Measurements from ENCODE around the gene PRSS37. TPM values are rescaled to one million over a fixed set of nuclear protein-coding genes. Genes with fewer than 3 reads are reported as not detected.

Gene PRSS37
- total RNA-seq, 1 experiment from 2014 or later, result not detected

DNA sequence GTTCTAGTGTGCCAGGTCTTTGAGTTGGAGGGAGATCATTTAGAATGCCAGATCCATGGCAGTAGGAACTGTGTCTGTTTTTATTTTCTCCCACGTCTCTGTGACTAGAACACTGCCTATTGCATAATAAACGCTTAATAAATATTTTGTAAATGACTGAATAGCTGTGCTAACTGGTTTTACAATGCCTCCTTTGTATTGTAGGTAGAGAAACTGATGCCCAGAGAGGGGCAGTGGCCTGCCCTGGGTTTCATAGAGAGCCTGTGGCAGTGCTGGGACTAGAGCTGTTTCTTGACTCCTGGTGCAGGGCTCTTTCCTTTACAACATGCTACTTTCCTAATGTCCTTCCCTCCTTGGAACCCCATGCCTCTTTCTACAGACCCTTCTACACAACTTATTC lies 48.8 kb downstream of the PRSS37 start:
- DNase-seq (ENCODE audit: unreplicated experiment), result no peak
- intact Hi-C loops (cut with micrococcal nuclease), result no loop called here
- Mint-ChIP-seq H3K9me3 (ENCODE audit: unreplicated experiment) (no peaks in the 10 kb centered on the region), H3K4me1 (ENCODE audit: insufficient read depth, unreplicated experiment) (no peaks in the 10 kb centered on the region), H3K4me3 (ENCODE audit: unreplicated experiment) (no peak overlapping the region), H3K27me3 (ENCODE audit: insufficient read depth, unreplicated experiment) (no peaks in the 10 kb centered on the region), H3K36me3 (ENCODE audit: insufficient read depth, unreplicated experiment) (peaks cover 44% of the 10 kb centered on the region), H3K27ac (ENCODE audit: low read depth, unreplicated experiment) (no peak overlapping the region)
- TF ChIP-seq, protein P1, sequence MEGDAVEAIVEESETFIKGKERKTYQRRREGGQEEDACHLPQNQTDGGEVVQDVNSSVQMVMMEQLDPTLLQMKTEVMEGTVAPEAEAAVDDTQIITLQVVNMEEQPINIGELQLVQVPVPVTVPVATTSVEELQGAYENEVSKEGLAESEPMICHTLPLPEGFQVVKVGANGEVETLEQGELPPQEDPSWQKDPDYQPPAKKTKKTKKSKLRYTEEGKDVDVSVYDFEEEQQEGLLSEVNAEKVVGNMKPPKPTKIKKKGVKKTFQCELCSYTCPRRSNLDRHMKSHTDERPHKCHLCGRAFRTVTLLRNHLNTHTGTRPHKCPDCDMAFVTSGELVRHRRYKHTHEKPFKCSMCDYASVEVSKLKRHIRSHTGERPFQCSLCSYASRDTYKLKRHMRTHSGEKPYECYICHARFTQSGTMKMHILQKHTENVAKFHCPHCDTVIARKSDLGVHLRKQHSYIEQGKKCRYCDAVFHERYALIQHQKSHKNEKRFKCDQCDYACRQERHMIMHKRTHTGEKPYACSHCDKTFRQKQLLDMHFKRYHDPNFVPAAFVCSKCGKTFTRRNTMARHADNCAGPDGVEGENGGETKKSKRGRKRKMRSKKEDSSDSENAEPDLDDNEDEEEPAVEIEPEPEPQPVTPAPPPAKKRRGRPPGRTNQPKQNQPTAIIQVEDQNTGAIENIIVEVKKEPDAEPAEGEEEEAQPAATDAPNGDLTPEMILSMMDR (IDR thresholded peaks at IDR 0.05; ENCODE audit: unreplicated experiment), result no peak
- no TSS peak for BruUV-seq (replicated peaks)
- CTCF ChIA-PET, result no interaction called here
- POLR2A ChIA-PET, result interaction anchor here (0.6 kb wide), 1 partner anchor 13 kb away, joined by 3 read pairs; no protein-coding TSS in a partner anchor

DNA sequence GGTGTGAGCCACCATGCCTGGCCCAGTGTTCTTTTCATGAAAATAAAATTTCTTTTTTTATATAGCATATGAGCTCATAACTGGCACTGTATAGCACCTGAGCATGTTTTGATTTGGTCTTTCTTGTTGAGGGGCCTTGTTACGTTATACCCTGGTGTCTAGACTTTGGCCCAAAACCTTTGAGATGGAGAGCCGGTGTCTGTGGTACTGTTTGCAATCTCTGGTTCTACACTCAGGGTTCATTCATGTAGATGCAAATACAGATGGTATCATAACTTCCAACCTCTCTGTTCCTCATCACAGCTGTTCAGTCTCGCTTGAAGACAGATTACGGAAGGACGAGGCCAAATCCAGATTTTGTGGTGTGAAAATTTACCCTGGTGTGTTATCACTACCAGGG lies 51.4 kb downstream of the PRSS37 start, which contains the start of gene TAS2R5:
Gene TAS2R5 (plus strand): TSS at position 301 of the 400 bp plus-strand sequence. CDS start 145 bp downstream, outside the sequence.
- Mint-ChIP-seq H3K4me1 (ENCODE audit: insufficient read depth, unreplicated experiment) (no peaks in the 10 kb centered on the region), H3K4me3 (ENCODE audit: unreplicated experiment) (no peak within 1 kb of the TSS), H3K36me3 (ENCODE audit: insufficient read depth, unreplicated experiment) (peaks cover 37% of the 10 kb centered on the region), H3K27ac (ENCODE audit: low read depth, unreplicated experiment) (no peak within 1 kb of the TSS), H3K9me3 (ENCODE audit: unreplicated experiment) (no peaks in the 10 kb centered on the region), H3K27me3 (ENCODE audit: insufficient read depth, unreplicated experiment) (no peaks in the 10 kb centered on the region)
- intact Hi-C loops (cut with micrococcal nuclease), result no loop called here
- BruUV-seq (replicated peaks), result no TSS peak
- ChIA-PET POLR2A (no interaction called here), CTCF (interaction anchor here (0.6 to 1.4 kb wide), 3 partner anchors 52 to 561 kb away, joined by 3 to 4 read pairs (median 4); no protein-coding TSS in a partner anchor)
- no peak for DNase-seq (ENCODE audit: unreplicated experiment)
- TF ChIP-seq, protein P1 (IDR thresholded peaks at IDR 0.05; ENCODE audit: unreplicated experiment), result no peak

DNA sequence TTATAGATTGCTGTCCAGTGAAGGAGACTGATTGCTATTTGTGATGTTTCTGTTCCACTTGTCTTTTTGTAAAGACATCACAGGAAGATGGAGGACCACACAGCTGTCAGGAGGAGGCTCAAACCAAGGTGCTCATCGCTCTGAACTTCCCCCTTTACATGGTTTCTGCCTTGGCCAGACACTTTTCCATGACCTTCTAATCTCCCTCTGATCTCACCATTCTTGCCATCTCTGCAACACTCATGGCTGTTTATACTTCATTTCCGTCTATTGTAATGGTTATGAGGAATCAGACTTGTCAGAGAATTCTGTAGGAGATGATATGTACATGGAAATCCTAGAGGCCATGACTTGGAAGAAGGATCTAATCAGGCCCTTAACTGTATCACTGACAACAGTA lies 53.0 kb downstream of the PRSS37 start:
- no peak for DNase-seq (ENCODE audit: unreplicated experiment)
- POLR2A ChIA-PET, result interaction anchor here (1.1 kb wide), 1 partner anchor 9 kb away, joined by 4 read pairs; no protein-coding TSS in a partner anchor
- TF ChIP-seq, protein P1 (IDR thresholded peaks at IDR 0.05; ENCODE audit: unreplicated experiment), result no peak
- Mint-ChIP-seq H3K27ac (ENCODE audit: low read depth, unreplicated experiment) (no peak overlapping the region), H3K4me3 (ENCODE audit: unreplicated experiment) (no peak overlapping the region), H3K4me1 (ENCODE audit: insufficient read depth, unreplicated experiment) (no peaks in the 10 kb centered on the region), H3K27me3 (ENCODE audit: insufficient read depth, unreplicated experiment) (no peaks in the 10 kb centered on the region), H3K9me3 (ENCODE audit: unreplicated experiment) (no peaks in the 10 kb centered on the region), H3K36me3 (ENCODE audit: insufficient read depth, unreplicated experiment) (peaks cover 30% of the 10 kb centered on the region)
- CTCF ChIA-PET, result no interaction called here
- no TSS peak for BruUV-seq (replicated peaks)
- intact Hi-C loops (cut with micrococcal nuclease), result no loop called here

Other genes starting within 250 kb of the PRSS37 start
- 8.4 and 9.3 TPM in 2 replicates for gene DENND11, start 139.3 kb downstream of the PRSS37 start, total RNA-seq (2022)
- gene WEE2, start 133.1 kb downstream of the PRSS37 start, total RNA-seq (2022), result not detected in 2 replicates
- gene SSBP1, start 103.1 kb downstream of the PRSS37 start, total RNA-seq (2022), result 269 and 340 TPM in 2 replicates
- 2.7 and 3.1 TPM in 2 replicates for gene TAS2R3, start 77.4 kb downstream of the PRSS37 start, total RNA-seq (2022)
- 2.5 and 3.5 TPM in 2 replicates for gene TAS2R4, start 64.8 kb downstream of the PRSS37 start, total RNA-seq (2022)
- gene TAS2R5, start 51.3 kb downstream of the PRSS37 start, total RNA-seq (2022), result 3.7 and 4.7 TPM in 2 replicates
- not detected in 2 replicates for gene OR9A4, start 74.9 kb upstream of the PRSS37 start, total RNA-seq (2022)
- not detected in 2 replicates for gene CLEC5A, start 105.5 kb upstream of the PRSS37 start, total RNA-seq (2022)
- not detected in 2 replicates for gene TAS2R38, start 132.3 kb upstream of the PRSS37 start, total RNA-seq (2022)
- gene MGAM, start 154.4 kb upstream of the PRSS37 start, total RNA-seq (2022), result 0.22 and 0.23 TPM in 2 replicates